ENCODE results near the gene DDIT4L.
"Not testable (repeated sequence)": the region's sequence is repeated elsewhere in the genome, so short reads cannot be mapped to it uniquely, and the experiment has no call there.

Gene DDIT4L, protein sequence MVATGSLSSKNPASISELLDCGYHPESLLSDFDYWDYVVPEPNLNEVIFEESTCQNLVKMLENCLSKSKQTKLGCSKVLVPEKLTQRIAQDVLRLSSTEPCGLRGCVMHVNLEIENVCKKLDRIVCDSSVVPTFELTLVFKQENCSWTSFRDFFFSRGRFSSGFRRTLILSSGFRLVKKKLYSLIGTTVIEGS
- 0 to 0.27 reads per million in 2 donors for total RNA-seq

DNA sequence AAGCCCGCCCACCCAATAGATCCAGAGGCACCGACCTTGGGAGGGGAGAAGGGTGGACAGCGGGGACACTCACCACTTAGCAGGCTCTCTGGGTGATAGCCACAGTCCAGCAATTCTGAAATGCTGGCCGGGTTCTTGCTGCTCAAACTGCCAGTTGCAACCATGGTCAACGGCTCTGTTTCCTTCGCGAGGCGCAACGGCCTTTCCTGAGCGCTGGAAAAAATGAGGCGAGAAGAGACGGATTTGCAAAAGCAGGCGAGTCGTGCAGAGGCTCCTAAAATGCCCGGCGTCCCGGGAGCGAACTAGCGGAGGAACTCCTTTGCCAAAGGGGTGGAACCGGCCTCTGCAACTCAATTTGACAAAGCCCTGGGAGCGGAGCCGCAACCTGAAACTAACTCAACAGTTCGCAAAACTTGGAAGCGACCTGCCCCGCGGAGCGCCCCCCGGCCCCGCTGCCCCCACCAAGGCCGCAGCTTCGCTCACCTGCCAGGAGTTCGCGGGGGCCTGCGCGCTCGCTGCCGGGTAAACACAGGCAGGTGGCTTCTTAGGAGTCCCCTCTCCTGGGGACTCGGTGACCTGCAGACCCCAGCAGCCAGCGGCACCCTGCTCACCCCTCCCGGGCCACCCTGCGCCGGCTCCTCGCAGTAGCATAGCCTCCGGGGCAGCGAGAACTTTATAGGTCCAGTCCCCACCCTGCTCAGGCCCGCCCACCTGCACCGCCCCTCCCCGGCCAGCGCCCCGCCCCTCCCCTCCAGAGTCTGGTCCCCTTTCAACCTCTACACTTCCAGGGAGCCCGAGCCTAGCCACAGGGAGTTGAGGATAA, at the start of gene DDIT4L:
Gene DDIT4L, minus strand, starts transcription at position 649 of the 823 bp plus-strand sequence. Its CDS starts 485 bp downstream, at position 164.
- peak in 1 of 5 experiments; percentile 71 for DNase-seq

DNA sequence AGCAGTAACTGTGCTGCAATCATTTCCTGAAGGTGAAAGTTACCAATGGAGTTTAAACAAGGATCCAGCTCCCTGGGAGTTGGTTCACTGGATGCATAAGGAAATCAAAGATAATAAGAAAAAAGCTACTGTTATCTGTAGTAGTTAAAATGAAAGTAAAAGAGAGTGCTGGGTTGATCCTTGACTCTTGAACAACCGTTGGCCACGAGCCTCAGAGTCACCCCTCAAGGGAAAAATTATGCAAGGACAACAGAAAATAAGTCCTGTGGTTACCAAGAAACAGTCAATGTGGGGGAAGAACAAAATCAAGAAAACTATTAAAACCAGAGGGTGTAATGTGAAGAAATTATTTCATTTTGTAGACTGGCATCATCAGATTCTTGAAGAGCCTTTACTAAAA, 49.7 kb upstream of the DDIT4L start:
- DNase-seq = peak in 1 of 5 experiments; percentile 53

GRCh38 chr4:100224721-100225120, 34.5 kb upstream of the DDIT4L start:
- DNase-seq = no peak

- DNase-seq = no peak
Observed at GRCh38 chr4:100224160-100224559, 33.9 kb upstream of the DDIT4L start.

GRCh38 chr4:100208964-100209363, 18.7 kb upstream of the DDIT4L start:
- peak in 1 of 5 experiments; percentile 77 for DNase-seq

DNA sequence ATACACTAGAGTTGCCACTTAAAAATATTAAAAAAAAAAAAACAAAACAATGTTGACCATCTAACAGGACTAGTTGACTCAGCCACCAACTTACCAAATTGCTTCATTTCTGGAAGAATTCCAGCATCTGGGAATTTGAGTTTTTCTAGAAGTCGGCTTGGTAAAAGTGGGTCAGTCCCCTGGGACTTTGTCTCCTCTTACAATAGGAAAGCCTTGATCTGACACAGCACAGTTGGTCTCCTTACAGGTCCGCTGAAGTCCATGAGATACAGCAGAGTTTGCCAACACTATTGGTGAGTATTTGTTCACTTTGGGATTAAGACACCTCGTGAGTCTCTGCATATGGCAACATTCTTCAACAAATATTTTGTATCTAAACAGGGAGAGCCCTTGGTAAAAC, 18.2 kb upstream of the DDIT4L start:
- DNase-seq = no peak

- DNase-seq = no peak
Observed at GRCh38 chr4:100206850-100207249, 16.6 kb upstream of the DDIT4L start.

- no peak for DNase-seq
Observed at GRCh38 chr4:100198061-100198460, 7.8 kb upstream of the DDIT4L start.

DNA sequence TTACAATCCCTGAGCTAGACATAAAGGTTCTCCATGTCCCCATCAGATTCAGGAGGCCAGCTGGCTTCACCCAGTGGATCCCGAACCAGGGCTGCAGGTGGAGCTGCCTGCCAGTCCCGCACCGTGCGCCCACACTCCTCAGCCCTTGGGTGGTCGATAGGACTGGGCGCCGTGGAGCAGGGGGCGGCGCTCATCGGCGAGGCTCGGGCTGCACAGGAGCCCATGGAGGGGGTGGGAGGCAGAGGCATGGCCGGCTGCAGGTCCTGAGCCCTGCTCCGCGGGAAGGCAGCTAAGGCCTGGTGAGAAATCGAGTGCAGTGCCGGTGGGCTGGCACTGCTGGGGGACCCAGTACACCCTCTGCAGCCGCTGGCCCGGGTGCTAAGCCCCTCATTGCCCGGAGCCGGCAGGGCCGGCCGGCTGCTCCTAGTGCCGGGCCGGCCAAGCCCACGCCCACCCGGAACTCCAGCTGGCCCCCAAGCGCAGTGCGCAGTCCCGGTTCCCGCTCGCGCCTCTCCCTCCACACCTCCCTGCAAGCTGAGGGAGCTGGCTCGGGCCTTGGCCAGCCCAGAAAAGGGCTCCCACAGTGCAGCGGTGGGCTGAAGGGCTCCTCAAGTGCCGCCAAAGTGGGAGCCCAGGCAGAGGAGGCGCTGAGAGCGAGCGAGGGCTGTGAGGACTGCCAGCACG, 6.3 kb upstream of the DDIT4L start:
- DNase-seq = not testable (repeated sequence)

- DNase-seq = no peak
Observed at GRCh38 chr4:100190643-100191600, 654 bp upstream of the DDIT4L start.

GRCh38 chr4:100188829-100189228, 1.4 kb downstream of the DDIT4L start:
- peak in 1 of 5 experiments; percentile 66 for DNase-seq

DNA sequence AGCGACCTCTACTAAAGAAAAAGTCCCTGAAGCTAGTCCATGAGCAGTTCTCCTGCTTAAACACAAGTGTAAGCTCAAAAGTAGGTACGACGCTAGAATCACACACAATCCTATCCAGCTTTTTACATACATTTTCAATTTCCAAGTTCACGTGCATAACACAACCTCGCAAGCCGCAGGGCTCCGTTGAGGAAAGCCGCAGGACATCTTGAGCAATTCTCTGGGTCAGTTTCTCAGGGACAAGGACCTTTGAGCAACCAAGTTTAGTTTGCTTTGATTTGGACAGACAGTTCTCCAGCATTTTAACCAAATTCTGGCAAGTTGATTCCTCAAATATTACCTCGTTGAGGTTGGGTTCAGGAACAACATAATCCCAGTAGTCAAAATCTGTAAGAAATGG, 2.5 kb downstream of the DDIT4L start:
- no peak for DNase-seq

- DNase-seq = no peak
Observed at GRCh38 chr4:100184787-100185186, 5.5 kb downstream of the DDIT4L start.

GRCh38 chr4:100177855-100178254, 12.4 kb downstream of the DDIT4L start:
- DNase-seq = no peak

DNA sequence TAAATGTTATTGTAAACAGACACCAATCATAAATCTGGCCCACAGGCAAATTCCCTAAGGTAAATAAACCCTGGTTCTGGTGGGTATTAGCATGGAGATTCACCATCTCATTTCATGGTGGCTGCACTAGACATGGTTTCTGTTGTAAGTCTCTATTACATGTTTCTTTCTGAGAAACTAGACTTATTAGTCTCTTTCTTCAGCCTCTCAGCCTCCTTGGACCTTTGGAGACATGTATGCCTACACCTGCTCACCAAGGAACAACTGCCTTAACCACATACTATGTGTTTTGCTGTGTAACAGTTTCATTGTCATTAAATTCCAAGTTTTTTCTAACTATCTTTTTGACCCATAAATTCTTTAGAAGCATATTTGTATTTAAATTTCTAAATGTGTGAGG, 13.1 kb downstream of the DDIT4L start:
- DNase-seq = peak in 1 of 5 experiments; percentile 42

DNA sequence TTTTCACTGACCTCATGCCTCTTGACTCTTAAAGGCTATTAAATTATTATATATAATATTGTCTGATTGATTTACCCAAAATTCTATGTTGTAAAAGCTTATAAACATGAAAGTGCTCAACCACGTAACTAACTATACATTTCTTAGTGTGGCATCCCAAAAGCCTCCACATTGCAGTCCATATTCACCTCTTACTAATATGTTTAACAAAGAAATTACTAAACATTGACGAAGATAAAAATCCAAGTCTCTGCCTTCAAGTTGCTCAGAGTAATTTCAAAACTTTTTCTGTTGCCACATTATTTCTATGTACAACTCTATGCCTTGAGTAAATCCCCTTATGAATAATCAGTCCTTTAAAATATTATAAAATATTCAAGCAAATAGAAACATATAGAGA, 14.4 kb downstream of the DDIT4L start:
- peak in 1 of 5 experiments; percentile 77 for DNase-seq

DNA sequence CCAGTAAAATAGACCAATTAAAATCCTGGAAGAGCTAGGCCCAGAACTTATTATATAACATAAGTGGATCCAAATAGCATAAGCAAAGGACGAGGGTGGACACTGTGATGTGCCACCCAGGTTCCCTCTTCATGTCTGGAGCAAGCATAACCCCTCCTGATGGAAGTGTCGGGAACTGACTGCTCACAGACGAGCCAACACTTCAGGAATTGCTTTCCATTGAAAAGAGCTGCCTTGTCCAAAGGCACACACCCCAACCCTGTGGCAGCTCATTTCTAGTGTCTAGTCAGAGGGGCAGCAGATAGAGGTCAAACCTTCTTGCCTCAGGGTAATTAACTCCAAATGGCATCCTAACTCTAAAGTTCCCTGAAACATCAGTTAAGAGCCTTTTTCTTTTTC, 15.3 kb downstream of the DDIT4L start:
- no peak for DNase-seq

DNA sequence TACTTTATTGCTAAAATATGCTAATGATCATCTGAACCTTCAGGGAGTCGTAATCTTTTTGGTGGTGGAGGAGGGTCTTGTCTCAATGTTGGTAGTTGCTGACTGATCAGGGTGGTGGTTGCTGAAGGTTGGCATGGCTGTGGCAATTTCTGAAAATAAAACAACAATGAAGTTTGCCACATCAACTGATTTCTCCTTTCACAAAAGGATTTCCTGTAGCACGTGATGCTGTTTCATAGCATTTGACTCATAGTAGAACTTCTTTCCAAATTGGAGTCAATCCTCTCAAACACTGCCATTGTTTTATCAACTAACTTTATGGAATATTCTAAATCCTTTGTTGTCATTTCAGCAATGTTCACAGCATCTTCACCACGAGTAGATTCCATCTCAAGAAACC, 19.3 kb downstream of the DDIT4L start:
- DNase-seq = peak in 1 of 5 experiments; percentile 52

GRCh38 chr4:100169491-100170485, 20.5 kb downstream of the DDIT4L start:
- DNase-seq = no peak

DNA sequence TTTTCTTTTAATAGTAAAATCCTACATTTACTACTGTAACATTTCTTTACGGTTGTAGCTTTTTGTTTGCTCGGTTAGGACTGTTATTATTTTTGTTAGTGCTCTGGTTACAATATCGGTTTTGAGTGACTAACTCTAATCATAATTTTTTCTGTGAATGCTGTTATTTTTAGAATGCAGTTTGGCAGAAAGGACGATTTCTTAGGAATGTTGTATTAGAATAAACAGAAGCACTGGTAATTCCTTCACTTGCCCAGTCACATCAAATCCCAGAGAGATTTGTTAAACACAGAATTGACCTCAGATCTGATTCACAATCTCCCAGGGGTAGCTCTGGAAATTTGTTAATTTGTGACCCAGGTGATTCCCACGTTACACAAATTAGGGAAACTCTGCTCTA, 21.7 kb downstream of the DDIT4L start:
- DNase-seq = no peak
